DMS153 treated with DMSO at 0.1 percent for 48 hours (cell line): Measurements from ENCODE around the gene GNPAT.

Experiments
- DNase-seq: peaks from one replicate; lab custom pipeline; 2025; ENCODE audit not compliant: unreplicated experiment; lab: John Stamatoyannopoulos, UW

Gene GNPAT

DNA sequence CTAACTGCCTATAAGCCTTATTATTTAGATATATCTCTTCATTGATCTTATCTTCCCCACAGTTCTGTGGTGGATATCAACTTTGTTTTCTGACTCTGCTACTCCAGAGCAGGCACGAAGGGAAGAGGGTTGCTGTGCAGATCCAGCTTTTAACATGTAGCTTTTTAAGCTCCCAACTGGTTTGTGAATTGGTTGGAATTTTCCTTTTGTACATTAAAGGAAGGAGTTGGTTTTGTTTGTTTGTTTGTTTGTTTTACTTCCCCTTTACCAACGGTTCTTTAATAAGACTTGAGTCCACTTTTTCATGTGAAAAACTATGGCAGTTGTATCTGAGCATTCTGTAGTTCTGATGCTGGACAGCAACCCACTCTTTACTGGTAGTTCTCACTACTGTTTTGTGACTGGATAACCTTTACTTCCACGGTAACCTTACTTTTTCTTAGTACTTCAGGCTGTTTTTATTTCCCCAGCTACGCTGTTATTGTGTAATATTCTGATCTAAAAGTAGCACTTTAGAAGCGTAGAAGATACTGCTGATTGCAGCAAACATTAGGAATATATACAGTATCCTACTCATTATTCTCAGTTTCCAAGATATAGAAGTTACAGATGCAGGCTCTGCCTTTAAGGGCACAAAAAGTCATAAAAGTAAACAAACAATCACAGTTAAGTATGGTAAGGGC is 1.6 kb downstream of the GNPAT start:
- DNase-seq: no peak

GRCh38 chr1:231248778-231249177 is 7.8 kb downstream of the GNPAT start:
- DNase-seq: no peak

- no peak for DNase-seq
Observed at GRCh38 chr1:231252336-231252735, 11.3 kb downstream of the GNPAT start.

DNA sequence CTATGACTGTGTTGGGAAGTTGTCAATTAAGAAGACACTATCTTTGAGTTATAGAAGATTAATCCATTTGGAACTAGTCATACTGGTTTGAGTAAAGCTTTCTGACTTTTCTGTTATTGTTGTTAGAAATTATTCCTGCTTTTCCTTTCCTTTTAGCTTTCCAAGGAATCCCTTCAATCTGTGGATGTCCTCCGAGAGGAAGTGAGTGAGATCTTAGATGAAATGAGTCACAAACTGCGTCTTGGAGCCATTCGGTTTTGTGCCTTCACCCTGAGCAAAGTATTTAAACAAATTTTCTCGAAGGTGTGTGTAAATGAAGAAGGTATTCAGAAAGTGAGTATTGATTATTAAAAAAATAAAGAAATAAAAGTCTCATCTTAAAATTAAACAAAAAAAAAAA is 19.3 kb downstream of the GNPAT start:
- DNase-seq: no peak

GRCh38 chr1:231264642-231265041 is 23.6 kb downstream of the GNPAT start:
- no peak for DNase-seq

DNA sequence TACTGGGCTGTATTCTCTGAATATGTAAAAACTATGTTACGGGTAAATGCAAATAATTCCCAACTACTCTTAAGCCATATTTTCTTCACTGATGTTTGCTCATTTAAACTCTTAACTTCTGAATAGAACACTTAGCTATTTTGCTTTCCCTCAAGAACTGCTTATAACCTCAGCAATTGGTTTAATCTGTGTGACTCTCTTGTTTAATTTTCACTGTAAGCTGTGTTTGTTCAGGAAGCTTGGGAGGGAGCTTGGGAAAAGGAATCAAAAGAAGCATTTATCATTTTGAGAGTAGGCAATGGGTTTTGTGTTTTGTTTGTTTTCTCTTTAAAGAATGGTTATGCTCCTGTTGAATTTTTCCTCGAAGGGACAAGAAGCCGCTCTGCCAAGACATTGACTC is 24.4 kb downstream of the GNPAT start:
- DNase-seq: no peak

- no peak for DNase-seq
Observed at GRCh38 chr1:231266811-231267322, 25.9 kb downstream of the GNPAT start.

DNA sequence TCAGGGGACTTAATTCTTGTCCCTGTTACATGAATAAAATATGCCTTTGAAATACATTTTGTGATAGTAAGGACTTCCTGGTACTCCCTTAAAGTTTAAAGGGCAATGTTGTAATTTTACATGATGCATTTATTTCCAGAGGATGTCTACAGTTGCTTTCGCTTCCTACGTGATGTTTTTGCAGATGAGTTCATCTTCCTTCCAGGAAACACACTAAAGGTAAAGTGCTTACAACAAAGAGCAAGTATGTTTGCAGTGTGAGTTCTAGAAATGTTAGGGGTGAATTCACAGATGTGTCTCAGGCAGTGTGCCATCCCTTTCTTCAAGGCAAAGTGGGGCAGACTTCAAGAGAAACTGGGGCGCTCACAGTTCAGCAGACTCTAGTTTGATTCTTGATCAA is 31.2 kb downstream of the GNPAT start:
- DNase-seq: no peak

- DNase-seq: no peak
Observed at GRCh38 chr1:231272880-231273279, 31.9 kb downstream of the GNPAT start.

DNA sequence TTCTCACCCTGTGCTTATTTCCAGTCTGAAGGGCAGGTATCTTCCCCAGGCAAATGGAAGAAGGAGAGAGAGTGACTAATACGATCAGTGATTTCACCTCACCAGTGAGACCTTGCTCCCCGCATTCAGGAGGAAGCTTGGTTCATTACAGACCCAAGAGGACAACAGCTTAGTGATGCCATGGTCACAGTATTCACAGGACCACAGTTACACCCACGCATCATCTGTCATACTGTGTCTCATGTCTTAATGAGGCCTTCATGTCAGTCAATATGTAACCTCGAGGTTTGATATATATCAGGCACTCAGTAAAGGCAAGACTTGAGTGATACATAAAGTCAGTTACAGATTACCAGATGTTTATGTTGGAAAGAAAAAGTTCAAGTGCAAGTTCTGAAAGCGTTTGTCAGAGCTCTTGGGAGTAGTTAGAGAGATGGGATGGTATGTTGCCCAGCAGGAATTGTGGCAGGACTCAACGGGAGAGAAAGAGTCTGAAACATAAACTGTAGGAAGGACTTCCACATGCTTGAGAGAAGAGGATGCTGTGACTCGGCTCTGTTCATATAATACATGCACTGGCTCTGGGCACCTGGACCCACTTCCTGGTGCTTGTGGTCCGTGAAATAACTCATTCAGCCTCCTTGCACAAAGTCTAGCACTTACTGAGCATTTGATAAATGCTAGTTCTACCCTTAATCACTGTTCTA is 33.3 kb downstream of the GNPAT start:
- DNase-seq: no peak

- DNase-seq: no peak
Observed at GRCh38 chr1:231278100-231278790, 37.2 kb downstream of the GNPAT start.

DNA sequence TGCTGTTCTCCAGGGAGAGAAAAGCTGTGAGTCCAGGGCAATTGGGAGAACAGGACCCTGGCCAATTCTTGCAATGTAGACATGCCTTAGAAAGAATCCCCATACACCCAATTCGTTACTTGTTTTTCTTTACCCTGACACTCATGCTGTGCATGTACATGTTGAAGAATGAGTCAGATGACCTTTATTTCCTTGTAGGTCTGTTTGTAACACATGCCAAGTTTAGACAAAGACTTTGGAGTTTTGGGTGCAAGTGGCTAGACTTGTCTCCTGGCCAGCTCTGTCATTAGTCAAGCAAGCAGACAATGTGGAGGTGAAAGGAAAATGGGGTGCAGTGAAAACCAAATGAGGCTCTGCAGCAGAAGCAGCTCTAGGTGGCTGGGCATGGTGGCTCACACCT is 38.1 kb downstream of the GNPAT start:
- no peak for DNase-seq

DNA sequence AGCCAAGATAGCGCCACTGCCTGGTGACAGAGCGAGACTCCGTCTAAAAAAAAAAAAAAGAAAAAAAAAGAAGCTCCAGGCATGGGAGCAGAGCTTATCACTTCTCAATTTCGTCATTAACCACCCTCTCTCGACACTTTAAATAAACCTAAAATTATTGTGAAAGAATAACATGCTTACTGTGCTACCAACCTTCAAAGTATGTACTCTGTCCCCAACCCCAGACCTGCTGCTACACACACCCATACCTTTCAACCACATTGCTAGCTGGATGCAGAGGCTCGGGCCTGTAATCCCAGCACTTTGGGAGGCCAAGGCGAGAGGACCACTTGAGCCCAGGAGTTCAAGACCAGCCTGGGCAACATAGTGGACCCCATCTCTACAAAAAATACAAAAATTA is 38.7 kb downstream of the GNPAT start:
- no peak for DNase-seq

DNA sequence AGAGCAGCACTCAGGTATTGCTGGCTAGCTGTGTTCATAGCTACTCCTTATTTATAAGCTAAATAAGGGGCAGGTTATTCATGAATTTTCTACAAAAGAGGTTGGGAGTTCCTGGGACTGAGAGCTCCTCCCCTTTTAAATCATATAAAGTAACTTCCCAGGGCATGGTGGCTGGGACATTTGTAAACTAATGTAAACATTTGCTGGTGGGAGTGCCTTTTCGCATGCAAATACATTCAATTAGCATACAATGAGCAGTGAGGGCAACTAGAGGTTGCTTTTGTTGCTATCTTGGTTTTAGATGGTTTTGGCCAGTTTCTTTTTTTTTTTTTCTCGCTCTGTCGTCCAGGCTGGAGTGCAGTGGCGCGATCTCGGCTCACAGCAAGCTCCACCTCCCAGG is 43.4 kb downstream of the GNPAT start:
- DNase-seq: no peak

GRCh38 chr1:231286603-231287002 is 45.6 kb downstream of the GNPAT start:
- DNase-seq: no peak

GRCh38 chr1:231295938-231296337 is 54.9 kb downstream of the GNPAT start:
- no peak for DNase-seq

DNA sequence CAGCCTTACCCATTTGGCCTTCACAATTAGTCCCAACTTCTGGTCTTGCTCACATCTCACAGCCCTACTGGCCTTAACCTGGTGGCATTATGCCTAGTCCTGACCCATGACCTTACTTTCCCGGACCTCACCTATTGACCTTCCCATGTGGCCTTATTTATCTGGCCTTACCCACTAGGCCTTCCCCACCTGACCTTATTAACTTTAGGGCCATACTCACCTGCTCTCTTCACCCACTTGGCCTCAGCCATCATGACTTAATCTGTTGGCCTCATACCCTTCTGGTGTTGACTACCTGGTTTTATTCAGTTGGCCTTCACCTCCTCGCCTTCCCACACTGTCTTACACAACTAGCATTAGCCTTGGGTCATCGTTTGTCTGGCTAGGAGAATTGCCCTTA is 61.0 kb downstream of the GNPAT start:
- no peak for DNase-seq

DNA sequence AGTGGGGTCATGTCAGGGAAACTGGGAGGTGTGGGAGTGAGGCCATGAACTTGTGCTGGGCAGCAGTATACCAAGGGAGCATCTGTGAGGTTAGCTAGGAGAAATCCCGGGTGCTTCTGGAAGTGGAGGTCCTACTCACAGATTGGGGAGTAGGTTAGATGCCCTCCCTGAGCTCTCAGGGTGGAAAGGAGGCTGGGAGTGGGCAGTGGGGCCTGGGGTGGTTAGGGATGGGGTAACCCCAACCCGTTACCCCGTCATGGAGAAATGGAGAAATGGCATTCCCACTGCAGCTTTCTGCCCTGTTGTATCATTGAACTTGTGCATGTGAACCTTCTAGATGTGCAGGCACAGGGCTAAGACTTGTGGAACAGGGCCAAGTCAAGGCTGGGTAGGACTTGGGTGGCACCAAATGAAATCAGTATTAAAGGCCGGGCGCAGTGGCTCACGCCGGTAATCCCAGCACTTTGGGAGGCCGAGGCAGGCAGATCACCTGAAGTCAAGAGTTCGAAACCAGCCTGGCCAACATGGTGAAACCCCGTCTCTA is 69.5 kb downstream of the GNPAT start:
- no peak for DNase-seq

DNA sequence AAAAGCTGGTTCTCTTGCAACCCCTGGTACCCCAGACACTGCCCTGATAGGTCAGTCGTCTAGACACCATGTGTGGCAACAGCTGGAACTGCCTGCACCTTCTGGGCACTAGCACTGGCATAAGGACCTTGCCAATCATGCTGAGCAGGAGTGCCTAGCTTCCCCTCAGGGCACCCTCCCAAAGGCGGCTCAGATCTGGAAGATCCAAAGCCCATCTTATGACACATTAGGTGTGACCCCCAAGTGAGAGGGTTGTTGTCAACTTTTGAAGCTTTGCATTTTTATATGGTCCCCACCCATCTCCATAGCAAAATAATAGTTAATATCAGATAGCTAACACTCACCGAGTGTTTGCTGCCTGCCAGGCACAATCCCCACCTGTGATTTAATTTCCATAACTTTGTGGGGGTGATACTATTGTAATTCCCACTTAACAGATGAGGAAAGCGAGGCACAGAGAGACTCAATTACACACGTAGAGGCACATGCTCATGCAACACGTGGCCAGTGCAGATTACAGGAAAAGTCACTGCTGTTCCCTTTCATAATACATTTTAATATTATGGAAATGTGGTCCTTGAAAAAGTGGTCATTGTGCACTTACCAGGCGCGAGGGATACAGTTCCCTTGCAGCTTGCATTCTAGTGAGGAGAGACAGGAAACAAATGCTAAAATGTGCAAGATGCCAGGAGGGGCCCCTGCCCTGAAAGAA is 70.9 kb downstream of the GNPAT start:
- no peak for DNase-seq

GRCh38 chr1:231312432-231312788 is 71.4 kb downstream of the GNPAT start:
- DNase-seq: no peak

- DNase-seq: no peak
Observed at GRCh38 chr1:231313661-231314060, 72.6 kb downstream of the GNPAT start.
